Stimulated activated CD8-positive, alpha-beta memory T cell treated with anti-CD3 and anti-CD28 coated beads, Interleukin-7, amount 100 ng/mL, for 4 hours (primary cell): ENCODE measurements around the gene PTH.

Experiments
- DNase-seq, 2 donors: peaks; one replicate each; pipeline ENCODE4 v3.0.0-alpha.2; 2020; ENCODE audit warnings: low read depth in 2 of 2

The PTH gene

DNA sequence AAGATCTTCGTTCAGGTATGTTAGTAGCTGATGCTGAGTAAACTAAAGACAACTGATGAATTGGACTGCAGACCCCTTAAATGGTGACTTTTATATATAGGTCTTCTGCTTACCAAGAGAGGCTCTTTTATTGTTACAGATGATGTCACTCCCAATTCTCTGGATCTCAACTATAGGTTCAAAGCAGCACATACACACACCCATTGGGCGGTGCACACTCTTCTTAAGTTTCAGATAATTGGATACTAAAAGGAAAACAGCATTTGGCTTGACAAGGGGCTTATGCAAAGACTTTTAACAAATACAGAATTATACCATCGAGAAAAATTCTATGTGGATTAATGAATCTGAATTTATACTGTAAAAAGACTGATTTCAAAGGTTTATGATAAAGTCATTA is at the start of gene PTH:
Gene PTH (minus strand): TSS at position 69 of the 400 bp plus-strand sequence. CDS start 3,142 bp downstream, outside the sequence.
- no peak for DNase-seq

DNA sequence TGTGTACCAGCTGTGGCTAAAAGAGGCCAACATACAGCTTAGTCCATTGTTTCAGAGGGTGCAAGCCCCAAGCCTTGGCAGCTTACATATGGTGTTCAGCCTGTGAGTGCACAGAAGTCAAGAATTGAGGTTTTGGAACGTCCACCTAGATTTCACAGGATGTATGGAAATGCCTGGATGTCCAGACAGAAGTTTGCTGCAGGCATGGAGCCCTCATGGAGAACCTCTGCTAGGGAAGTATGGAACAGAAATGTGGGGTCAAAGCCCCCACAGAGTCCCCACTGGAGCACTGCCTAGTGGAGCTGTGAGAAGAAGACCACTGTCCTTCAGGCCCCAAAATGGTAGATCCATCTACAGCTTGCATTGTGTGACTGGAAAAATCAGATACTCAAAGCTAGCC is 42.2 kb upstream of the PTH start:
- DNase-seq = no peak

DNA sequence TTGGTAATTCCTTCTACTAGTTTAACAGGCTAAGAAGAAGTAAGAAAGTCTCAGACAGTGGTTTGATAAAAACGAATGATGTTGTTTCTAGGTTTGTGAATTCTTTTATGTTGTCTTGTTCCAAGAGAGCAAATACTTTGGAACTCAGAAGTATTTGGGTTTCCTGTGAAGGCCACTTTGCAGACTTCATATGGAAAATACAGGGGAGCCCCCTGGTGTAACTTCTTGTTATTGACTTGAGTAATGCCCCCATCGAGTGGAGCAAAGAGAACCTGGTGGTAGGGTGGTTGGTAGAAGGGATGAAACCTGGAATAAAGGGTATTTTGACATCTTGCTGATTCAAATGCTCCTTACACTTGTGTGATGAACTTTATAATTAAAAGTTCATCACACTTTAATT is 40.0 kb upstream of the PTH start:
- DNase-seq = no peak

DNA sequence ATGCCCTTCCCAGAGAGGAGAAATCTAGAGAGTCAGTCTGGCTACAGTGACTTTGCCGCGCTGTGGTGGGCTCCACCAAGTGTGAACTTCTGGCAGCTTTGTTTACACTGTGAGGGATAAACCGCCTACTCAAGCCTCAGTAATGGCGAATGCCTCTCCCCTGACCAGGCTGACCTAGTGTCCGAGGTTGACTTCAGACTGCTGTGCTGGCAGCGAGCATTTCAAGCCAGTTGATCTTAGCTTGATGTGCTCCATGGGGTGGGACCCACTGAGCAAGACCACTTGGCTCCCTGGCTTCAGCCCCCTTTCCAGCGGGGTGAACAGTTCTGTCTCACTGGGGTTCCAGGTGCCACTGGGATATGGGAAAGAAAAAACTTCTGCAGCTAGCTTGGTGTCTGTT is 38.6 kb upstream of the PTH start:
- DNase-seq = no peak

DNA sequence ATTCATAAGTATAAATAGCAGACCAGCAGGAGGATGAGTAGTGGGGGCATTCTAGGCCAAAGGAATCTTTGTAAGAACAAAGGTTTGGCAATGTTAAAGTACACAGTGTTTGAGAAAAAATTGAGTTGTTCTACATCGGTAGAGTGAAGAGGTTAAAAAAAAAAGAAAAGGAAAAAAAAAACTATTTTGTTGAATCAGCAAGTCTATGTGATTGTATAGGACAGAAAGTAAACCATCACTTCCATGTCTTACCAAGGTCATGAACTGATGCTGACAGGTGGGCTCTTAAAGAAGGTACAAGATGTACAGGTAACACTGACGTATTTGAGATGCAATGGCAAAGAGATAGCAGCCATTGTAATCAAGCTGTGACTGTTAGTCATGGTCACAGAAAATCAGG is 29.5 kb upstream of the PTH start:
- no peak for DNase-seq

DNA sequence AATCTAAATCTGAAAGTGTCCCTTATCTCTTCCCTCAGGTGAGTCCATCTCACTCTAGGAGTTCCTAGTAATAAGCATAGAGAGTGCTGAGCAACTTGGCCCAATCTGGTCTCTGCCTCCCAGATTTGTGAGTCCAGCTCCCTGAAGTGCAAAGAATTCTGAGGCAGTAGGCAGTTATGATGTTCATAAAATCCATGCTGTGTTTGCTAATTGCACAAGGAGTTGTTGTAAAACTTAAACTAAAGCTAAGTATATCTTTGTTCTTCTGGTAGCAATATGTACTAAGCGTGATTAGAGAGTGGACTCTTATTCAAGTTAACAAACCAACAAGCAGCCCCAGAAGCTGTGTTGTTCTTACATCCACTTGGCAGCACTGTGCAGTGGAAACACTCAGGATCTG is 7.6 kb upstream of the PTH start:
- DNase-seq = no peak

DNA sequence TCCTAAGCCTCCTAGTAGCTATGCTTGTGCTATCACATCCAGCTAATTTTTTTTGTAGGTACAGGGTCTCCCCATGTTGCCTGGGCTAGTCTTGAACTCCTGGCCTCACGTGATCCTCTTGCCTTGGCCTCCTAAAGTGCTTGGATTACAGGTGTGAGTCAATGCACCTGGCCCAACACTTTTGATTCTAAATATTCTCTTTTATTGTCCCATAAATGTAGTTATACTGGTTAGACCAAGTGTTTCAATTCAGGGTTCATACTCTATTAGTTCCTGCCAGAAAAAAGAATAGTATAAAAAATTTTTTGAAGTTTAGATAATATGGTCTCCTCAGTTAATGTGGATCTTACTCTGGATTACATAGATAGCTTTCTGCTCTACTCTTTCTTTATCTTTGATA is 6.7 kb upstream of the PTH start:
- no peak for DNase-seq

DNA sequence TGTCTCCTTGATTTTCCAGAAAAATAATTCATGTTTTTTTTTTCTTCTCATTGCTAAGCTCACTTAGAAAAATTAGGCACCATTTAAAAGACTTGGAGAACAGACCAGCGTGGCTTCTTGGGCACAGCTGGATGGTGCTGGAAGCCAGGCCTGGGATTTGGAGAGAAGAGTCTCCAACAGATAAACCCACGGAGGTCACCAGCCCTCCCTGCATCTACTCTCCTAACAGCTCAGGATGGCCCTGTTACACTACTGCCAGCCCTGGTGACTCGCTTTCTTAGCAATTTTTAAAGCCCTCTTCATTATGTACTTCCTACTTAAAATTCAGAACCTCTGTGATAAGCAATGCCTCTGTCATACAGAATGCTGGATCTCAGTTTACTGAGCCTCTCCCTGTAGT is 1.7 kb downstream of the PTH start:
- no peak for DNase-seq

DNA sequence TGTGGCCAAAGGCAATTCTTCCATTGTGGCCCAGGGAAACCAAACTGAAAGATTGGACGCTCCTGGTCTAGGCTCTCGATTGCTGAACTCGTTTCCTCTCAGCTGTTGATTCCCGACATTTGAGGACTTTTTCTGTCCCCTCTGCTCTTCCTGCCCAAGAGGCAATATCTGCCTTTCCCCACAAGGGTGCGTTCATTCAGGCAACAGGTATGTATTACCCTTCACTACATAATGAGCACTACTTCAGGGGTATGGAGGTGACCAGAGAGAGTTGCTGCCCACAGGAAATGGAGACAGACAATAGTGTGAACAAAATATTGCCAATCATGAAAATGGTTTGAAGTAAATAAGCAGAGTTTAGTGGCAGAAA is 8.2 kb downstream of the PTH start:
- DNase-seq = no peak

DNA sequence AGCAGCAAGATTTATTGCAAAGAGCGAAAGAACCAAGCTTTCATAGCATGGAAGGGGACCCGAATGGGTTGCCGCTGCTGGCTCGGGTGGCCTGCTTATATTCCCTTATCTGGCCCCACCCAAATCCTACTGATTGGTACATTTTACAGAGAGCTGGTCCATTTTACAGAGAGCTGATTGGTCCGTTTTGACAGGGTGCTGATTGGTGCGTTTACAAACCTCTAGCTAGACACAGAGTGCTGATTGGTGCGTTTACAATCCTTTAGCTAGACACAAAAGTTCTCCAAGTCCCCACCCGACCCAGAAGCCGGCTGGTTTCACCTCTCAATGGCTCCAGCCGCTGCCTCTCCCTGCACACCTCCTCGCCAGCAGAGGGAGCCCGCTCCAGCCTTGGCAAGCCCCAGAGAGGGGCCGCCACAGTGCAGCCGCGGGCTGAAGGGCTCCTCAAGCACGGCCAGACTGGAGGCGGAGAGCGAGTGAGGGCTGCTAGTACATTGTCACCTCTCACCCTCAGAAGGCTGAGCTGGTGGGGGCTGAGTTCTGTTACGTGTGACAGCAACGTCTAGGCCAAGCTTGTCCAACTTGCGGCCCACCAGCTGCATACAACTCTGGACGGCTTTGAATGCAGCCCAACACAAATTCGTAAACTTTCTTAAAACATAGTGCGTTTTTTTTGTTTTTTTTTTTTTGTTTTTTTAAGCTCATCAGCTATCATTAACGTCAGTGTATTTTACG is 8.7 kb downstream of the PTH start:
- DNase-seq = peak; percentile 36 to 59

DNA sequence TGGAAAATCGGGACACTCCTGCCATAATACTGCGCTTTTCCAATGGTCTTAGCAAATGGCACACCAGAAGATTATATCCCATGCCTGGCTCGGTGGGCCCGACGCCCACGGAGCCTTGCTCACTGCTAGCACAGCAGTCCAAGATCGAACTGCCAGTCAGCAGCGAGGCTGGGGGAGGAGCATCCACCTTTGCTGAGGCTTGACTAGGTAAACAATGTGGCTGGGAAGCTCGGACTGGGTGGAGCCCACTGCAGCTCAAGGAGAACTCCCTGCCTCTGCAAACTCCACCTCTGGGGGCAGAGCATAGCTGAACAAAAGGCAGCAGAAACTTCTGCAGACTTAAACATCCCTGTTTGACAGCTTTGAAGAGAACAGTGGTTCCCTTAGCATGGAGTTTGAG is 15.6 kb downstream of the PTH start:
- no peak for DNase-seq

DNA sequence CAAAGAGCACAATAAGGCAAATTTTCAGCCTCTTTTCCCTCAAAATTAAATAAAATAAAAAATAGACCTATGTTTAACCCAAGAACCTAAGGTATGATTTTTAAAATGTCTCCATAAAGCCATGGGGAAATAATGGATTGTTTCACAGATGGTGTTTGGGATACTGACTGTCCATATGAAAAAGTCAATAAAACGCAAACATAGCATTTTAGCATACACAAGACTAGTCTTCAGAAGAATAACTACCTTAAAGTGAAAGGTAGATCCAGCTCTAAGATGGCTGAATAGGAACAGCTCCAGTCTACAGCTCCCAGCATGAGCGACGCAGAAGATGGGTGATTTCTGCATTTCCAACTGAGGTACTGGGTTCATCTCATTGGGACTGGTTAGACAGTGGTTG is 16.1 kb downstream of the PTH start:
- DNase-seq = no peak

DNA sequence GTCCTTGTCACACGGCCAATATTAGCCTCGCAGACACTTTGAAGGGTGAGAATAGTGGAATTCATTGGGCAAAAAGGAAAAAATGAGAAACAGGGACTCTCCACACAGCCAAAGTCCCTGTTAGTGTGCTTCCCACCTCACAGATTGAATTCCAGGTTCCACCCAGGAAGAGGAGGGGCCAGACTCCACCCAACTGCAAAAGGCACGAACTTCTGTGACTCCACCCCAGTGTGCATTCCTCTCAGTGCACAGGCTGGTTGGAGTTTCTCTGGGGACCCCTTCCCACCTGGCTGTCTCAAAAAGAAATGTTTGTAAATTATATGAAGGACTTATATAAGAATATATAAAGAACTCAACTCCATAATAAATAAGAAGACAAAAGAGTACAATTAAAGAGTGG is 20.7 kb downstream of the PTH start:
- no peak for DNase-seq

DNA sequence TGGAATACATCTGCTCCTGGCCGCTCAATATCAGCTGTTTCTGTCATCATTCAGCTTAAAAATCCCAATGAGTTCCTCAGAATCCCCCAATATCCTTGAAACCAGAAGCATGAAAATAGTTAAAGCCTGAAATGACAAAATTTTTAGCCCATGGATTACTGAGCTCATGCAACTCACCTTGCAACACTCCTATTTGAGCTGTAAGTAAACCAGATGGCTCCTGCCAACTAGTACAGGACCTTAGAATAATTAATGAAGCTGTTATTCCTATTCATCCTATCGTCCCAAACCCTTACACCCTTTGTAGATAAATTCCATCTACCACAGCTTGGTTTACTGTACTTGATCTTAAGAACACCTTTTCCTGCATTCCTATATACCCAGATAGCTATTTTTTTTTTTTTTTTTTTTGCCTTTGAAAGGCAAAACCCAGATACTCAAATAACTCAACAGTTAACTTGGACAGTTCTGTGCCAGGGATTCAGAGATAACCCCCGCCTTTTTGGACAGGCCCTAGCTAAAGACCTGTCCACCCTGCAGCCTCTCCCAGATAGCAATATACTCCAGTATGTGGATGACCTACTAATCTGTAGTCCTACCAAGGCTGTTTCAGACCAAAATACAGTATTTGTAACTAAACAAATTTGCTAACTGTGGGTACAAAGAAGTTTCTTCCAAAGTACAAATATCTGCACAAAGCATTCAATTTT is 22.6 kb downstream of the PTH start:
- DNase-seq = no peak

DNA sequence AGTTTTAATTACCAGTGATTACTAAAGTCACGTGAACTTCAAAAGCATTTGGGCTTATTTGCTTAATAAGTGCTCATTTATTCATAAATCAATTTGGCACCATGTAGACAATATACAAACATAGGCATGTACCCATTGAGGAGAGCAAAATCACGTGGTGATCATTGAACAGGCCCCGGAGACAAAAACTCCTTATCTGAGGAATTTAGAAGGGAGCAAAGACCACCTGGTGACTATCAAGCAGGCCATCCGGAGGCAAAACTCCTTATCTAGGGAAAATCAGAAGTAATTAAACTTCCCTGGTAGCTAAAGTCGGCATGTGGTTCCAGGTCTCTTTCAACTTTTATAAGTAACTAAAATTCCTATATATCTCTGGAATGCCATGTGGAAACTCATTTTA is 27.0 kb downstream of the PTH start:
- DNase-seq = no peak

DNA sequence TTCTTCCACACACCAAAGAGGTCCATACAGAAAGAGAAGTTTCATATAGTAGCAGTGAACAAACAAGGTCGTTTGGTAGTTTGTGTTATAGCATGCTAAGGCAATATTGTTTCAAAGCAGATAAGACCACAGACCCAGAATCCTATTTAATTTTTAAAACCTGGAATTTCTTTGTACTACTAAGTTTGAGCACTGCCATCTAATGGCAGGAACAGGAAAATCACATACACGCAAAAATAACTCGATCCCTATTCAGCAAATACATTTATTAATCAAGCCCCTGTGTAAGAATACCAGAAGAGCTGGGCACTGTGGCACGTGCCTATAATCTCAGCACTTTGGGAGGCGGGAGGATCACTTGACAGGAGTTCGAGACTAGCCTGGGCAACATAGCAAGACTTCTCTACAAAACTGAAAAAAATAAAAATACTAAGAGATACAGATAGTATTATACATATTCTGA is 29.9 kb downstream of the PTH start:
- DNase-seq = no peak

DNA sequence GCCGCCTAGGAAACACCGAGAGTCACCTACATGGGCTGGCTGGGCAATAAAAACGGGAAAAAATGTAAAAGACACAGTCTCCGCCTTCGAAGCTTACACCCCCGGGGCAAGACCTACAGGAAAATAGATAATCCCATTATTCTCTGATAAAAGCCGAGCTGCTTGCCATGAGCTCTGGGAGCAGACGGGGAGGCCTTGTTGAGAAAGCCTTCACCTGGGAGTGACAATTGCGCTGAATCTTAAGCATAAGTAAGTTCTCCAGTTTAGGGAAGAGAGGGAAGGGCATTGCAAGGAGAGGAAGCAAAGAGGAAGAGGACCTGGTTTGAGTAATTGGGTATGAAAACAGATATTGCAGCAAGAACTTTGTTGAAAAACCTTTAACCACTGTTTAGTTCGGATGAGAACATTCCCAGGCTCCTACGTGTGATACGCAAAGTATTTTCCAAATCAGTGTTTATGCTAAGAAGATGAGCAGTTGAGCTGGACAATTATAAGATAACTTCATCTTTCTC is 32.0 kb downstream of the PTH start:
- DNase-seq = no peak

DNA sequence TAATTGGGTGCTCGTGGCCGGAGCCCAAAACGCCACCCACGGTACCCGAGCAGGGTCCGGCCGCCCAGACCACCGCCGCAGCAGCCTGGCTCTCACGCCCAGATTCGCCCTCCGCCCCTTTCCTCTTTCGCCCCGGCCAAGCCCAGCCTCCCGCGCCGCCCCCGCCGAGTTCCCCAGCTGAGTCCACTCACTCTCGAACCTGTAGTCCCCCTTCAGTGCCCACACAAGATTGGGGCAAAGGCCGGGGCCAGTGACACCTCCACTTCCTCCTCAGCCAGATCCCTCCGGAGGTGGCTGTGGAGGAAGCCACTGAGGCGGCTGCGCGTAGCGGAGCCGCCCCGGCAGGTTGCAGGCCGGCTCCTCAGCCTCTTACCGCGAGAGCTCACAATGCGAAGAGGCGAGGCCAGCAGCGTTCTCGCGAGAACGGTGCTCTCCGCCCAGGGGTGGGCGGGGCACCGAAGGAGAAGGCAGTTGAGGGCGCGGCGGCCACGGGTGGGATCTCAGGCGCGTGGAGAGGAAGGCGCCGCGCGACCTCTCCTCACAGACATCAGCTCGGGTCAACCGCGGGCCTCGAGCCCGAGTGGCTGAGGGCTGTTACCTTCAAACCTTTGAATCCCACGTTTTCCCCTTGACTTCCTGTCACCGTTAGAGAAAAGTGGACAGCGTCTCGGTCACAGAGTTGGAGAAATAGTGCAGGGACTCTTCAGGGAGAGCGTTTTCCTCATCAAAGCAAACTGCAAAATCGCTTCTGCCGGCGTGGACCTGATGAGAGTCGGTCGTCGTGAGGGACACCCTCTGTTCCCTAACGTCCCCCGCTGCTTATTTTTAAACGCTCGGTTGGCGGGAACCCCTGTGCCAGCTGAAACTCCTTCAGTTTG is 32.7 kb downstream of the PTH start, which contains the start of gene BTBD10:
Gene BTBD10 (minus strand): TSS at position 322 of the 878 bp plus-strand sequence. CDS start 18,098 bp downstream, outside the sequence.
- peak; percentile 82 to 89 for DNase-seq

DNA sequence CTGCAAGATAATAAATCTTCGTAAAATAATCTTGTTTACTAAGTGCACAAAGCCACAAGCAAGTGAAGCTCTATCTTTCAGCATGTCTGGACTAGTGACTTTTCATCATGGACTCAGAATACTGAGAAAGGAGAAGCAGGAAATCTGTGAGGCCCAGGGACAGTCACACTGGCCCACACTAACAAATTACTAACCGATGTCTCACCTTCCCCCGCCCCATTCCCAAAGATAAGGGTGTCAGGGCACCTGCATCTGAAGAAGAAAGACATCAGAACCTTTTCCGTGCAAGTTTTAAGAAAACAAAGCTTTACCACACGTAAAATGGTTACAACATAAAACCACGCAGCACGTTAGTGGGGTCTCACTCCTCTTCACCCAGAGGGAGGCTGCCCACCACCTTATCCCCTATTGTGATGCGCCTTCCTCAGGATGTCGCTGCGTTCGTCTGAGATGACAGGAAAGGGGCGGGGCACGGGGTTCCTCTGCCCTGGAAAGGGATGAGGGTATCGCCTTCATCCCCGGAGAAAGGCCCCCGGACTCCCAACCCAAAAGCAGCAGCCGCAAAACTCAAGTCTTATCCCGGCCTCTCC is 33.4 kb downstream of the PTH start:
- DNase-seq = peak; percentile 17 to 43

DNA sequence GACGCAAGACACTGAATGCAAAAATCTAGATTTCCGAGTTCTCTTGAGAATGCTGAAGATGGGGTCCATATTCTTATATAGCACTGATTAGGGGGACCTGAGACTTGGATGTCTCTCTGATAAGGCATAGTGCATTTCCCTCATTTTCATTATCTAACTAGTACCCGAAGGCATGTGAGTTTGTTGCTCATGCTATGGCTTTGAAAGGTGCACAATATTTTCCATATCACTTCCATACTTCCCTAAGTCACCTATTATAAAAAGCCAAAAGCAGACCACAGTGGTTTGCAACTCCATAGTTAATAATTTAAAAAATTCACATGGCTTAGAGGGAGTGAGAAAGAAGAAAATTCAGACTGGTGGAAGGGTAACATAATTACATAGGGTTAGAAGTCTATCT is 34.5 kb downstream of the PTH start:
- DNase-seq = no peak

DNA sequence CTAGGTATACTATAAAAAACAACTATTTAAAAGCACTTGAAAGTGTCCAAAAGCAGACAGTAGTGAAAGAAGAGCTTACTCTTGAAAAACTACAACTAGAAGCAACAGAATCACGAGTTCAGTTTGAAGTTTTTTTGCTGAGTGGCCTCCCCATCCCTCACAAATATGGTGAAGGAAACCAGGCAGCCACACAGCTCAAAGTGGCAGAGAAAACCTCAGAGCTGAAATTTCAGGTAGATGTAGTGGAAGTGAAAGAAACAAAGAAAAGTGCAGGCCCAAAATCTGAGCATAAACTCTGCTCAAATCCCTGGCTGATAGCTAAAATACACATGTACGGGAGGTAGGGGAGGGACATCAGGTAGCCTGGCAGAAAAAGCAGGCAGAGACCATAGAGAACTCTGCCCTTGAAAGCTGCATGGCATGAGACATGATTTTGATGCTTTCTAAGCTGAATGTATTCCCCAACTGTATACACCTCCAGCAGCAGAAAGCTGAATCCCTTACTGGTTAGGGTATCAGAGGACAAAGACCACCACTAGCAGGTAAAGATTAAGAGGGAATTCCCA is 44.9 kb downstream of the PTH start:
- DNase-seq = no peak
